Measurements from ENCODE around the gene FAIM. TPM values are rescaled to one million over a fixed set of nuclear protein-coding genes. Genes with fewer than 3 reads are reported as not detected.
A peak's percentile ranks its signal among the peaks of the same experiment; 100 is the strongest.

Gene FAIM
- total RNA-seq, 3 donors from 2014 or later, result 3.9 to 7.8 (median 5.0) TPM

GRCh38 chr3:138642226-138642926 is 33.8 kb downstream of the FAIM start:
- H3K36me3 ChIP-seq (ENCODE audit: low read depth), result no peaks in the 10 kb centered on the region
- DNase-seq (no peak), ATAC-seq (no peak)
- no peaks in the 10 kb centered on the region for H3K4me1 ChIP-seq (ENCODE audit: low read depth)
- H3K9me3 ChIP-seq, result peaks cover 45% of the 10 kb centered on the region
- no peak for TF ChIP-seq CTCF (IDR thresholded peaks at IDR 0.05)
- H3K4me3 ChIP-seq, result no peak overlapping the region
- intact Hi-C loops (cut with DNase I, micrococcal nuclease), result no loop called here

GRCh38 chr3:138642927-138643253 is 34.3 kb downstream of the FAIM start:
- no peak for TF ChIP-seq CTCF (IDR thresholded peaks at IDR 0.05)
- Histone ChIP-seq H3K36me3 (ENCODE audit: low read depth) (no peaks in the 10 kb centered on the region), H3K4me3 (no peak overlapping the region), H3K4me1 (ENCODE audit: low read depth) (no peaks in the 10 kb centered on the region), H3K9me3 (peaks cover 48% of the 10 kb centered on the region)
- ATAC-seq, result no peak
- no peak for DNase-seq
- intact Hi-C loops (cut with DNase I, micrococcal nuclease), result no loop called here

DNA sequence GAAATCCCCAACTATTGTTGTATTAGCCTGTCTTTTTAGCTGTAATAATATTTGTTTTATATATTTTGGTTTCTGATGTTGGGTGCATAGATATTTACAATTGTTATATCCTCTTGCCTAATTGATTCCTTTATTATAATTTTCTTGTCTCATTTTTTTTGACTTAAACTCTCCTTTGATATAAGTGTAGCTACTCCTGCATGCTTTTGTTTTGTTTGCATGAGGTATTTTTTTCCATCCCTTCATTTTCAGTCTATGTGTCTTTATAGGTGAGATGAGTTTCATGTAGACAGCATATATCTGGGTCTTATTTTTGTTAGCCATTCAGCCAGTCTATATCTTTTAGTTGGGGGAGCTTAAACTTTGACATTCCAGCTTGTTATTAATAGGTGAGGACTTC is 37.4 kb downstream of the FAIM start:
- no peak for TF ChIP-seq CTCF (IDR thresholded peaks at IDR 0.05)
- no peak for DNase-seq
- no peaks in the 10 kb centered on the region for H3K4me1 ChIP-seq (ENCODE audit: low read depth)
- no peak overlapping the region for H3K4me3 ChIP-seq
- H3K9me3 ChIP-seq, result peaks cover 60% of the 10 kb centered on the region
- intact Hi-C loops (cut with DNase I, micrococcal nuclease), result no loop called here
- ATAC-seq, result no peak
- H3K36me3 ChIP-seq (ENCODE audit: low read depth), result no peaks in the 10 kb centered on the region

- H3K9me3 ChIP-seq, result peaks cover 60% of the 10 kb centered on the region
- ATAC-seq, result no peak
Observed at GRCh38 chr3:138646513-138646912, 37.9 kb downstream of the FAIM start.

DNA sequence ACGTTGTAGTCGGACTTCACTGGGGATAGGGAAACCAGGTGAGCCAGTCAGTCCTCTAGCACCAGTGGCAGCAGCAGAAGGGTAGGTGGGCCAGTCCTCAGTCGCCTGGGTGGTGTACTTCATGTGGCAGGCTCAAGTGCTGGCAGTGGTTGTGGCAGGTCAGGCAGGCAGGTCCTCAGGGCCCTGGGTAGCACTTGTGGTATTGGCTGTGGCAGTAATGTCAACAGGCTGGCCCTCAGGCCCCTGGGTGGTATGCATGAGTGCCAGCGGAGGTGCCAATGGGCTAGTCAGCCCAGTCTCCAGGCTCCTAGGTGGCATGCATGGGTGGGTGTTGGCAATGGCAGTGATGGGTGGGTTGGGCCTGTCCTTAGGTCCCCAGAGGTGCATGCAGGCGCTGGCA is 40.6 kb downstream of the FAIM start:
- H3K9me3 ChIP-seq, result peaks cover 44% of the 10 kb centered on the region
- no peak for TF ChIP-seq CTCF (IDR thresholded peaks at IDR 0.05)
- intact Hi-C loops (cut with DNase I, micrococcal nuclease), result no loop called here
- H3K4me1 ChIP-seq (ENCODE audit: low read depth), result no peaks in the 10 kb centered on the region
- no peak for DNase-seq
- no peak for ATAC-seq
- H3K4me3 ChIP-seq, result no peak overlapping the region
- H3K36me3 ChIP-seq (ENCODE audit: low read depth), result no peaks in the 10 kb centered on the region

More at GRCh38 chr3:138646513-138646912, 37.9 kb downstream of the FAIM start:
- TF ChIP-seq CTCF (IDR thresholded peaks at IDR 0.05), result no peak
- Histone ChIP-seq H3K4me1 (ENCODE audit: low read depth) (no peaks in the 10 kb centered on the region), H3K4me3 (no peak overlapping the region), H3K36me3 (ENCODE audit: low read depth) (no peaks in the 10 kb centered on the region)
- DNase-seq, result no peak
- intact Hi-C loops (cut with DNase I, micrococcal nuclease), result no loop called here

- H3K9me3 ChIP-seq, result peaks cover 8% of the 10 kb centered on the region
- TF ChIP-seq CTCF (IDR thresholded peaks at IDR 0.05), result no peak
- intact Hi-C loops (cut with DNase I, micrococcal nuclease), result no loop called here
- no peaks in the 10 kb centered on the region for H3K4me1 ChIP-seq (ENCODE audit: low read depth)
- H3K36me3 ChIP-seq (ENCODE audit: low read depth), result no peaks in the 10 kb centered on the region
- H3K4me3 ChIP-seq, result no peak overlapping the region
- DNase-seq (peak in 1 of 3 donors; percentile 21), ATAC-seq (no peak)
Observed at GRCh38 chr3:138653567-138653966, 45.0 kb downstream of the FAIM start.

Data from mucosa of descending colon (tissue), 3 donors.